ENCODE measurements around the gene A4GALT.
"Not testable (repeated sequence)": the region's sequence is repeated elsewhere in the genome, so short reads cannot be mapped to it uniquely, and the experiment has no call there.

A4GALT gene, protein sequence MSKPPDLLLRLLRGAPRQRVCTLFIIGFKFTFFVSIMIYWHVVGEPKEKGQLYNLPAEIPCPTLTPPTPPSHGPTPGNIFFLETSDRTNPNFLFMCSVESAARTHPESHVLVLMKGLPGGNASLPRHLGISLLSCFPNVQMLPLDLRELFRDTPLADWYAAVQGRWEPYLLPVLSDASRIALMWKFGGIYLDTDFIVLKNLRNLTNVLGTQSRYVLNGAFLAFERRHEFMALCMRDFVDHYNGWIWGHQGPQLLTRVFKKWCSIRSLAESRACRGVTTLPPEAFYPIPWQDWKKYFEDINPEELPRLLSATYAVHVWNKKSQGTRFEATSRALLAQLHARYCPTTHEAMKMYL

DNA sequence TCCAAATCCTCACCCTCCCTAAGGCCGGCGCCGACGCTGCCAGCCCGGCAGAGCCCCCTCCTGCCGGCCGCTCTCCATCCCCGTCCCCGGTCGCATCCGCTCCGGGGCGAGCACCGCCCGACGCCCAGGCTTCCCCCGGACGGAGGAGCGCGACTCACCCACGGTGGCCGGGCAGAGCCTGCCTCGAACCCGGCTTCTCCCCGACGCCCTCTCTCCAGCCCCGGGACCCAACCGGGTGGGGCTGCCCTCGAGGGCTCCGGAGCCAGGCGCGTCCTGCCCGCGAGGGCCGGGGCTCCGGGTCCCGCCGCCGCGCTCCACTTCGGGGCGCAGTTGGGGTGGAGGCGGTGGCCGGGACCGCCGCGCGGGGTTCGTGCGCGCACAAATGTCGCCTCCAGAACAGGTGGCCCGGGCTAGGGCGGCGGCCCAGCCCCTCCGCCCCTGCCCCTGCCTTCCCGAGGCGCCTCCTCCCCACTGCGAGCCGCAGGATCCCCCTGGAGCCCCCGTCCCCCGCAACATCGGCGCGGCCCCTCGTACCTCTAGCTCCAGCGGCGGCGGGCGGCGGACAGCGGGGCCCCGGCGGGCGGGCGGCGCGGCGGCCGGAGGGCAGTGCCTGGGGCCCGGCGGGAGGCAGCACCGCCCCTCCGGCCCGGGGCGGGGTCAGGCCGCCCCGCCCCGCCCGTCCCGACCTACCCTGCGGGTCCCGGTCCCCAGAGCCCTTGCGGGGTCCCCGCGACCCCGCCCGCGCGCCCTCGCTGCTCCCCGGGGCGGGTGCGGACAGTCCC, at the start of gene A4GALT:
TSS of gene A4GALT (minus strand) at position 608 of the 782 bp plus-strand sequence. CDS start 26,919 bp downstream, outside the sequence.
- peak; percentile 19 for DNase-seq

DNA sequence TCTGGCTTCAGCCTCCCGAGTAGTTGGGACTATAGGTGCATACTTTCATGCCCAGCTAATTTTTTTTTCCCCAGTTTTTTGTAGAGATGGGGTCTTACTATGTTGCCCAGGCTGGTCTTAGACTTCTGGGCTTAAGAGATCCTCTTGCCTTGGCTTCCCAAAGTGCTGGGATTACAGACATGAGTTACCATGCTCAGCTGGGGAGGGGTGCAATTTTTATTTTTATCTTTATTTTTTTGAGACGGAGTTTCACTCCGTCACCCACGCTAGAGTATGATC, 49.7 kb upstream of the A4GALT start:
- DNase-seq: no peak

DNA sequence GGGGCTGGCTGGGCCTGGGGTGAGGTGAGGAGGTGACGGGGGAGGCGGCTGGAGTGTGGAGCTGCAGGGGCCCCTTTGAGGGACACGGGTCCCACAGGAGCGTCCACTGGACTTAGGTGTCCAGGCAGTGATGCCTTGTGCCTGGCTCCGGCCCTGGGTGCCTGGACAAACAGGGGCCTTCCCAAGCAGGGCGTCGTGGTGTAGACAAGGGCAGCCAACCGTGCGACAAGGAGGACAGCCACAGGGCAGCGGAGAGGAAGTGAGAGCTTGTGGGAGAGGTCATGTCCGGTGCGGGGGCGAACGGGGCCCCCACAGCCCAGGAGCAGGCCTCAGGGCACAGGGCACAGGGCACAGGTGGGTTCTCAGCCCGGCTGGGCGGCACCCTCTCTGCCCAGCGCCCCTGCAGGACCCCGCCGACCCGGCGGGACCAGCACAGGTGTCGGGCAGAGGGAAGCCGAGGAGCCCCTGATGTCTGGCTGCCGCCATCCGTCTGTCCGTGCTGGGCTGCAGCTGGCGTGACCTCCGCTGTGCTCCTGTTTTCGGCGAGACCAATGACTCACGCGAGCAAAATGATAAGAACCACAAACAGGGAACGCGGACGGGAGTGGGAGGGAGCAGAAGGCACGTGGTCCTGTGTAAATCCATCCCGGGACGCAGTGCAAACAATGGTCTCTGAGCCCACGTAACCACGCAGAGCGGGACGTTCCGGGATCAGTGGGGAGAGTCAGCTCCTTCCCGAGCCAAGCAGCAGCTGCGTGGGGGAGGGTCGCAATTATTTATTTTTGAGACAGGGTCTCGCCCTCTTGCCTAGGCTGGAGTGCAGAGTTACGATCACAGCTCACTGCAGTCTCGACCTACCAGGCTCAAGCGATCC, 49.1 kb upstream of the A4GALT start:
- peak; percentile 85 for DNase-seq

DNA sequence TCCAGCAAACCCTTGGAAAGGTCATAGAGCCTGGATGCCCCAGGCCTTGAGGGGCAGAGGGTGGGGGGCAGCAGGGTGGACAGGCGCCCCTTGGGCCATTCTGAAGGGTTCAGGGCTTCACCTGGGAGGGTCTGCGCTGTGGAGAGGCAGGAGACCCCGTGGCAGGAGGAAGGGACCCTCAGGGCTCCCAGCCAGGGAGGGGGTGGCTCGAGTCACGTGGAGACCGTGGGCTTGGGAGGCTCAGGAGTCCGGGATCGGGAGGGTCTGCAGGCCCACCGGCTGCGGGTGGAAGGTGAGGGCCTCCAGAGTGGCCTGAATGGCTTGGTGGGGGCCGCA, 48.5 kb upstream of the A4GALT start:
- no peak for DNase-seq

DNA sequence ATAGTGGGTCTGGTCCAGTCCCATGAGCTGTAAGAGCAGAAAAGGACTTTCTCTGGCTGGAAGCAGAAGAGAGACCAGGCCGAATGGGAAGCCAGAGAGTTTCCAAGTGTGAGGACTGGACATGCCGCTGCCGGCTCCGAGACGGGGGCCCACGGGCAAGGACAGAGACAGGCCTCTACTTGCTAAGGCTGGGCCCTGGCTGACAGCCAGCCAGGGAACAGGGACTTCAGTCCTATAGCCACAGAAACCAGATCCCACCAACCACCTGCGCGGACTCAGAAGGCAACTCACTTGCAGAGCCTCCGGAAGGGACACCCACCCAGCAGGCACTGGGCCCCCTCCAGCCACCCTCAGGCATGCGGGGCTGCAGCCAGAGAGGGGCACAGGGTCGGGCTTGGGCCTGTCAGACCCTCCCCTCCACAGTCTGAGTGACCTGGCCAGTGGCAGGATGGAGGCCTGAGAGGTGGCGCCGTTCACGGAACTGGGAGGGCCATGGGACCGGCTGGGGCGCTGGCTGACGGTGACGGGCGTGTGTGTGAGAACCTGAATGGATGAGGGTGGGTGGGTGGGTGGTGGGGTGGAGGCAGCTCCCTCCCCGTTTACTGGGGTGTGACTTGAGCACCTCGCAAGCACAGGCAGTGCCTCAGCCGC, 47.8 kb upstream of the A4GALT start:
- DNase-seq: no peak

DNA sequence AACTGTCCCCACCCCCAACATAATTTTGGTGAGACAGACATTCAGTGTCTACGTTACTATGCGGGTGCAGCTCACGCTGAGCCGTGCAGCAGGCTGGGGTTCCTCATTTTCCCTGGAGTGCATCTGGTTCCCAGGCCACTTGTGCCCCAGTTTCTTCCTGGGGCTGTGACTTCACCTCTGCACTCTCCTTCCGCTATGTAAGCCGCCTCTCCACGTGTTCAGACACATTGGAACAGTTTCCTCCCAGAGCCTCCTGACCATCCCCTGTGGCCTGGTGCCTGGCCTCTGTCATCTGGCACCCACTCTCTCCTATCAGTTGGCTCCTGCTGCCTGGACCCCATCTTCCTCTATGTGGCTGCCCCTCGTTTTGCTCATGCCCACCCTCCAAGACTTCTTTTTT, 46.2 kb upstream of the A4GALT start:
- no peak for DNase-seq

DNA sequence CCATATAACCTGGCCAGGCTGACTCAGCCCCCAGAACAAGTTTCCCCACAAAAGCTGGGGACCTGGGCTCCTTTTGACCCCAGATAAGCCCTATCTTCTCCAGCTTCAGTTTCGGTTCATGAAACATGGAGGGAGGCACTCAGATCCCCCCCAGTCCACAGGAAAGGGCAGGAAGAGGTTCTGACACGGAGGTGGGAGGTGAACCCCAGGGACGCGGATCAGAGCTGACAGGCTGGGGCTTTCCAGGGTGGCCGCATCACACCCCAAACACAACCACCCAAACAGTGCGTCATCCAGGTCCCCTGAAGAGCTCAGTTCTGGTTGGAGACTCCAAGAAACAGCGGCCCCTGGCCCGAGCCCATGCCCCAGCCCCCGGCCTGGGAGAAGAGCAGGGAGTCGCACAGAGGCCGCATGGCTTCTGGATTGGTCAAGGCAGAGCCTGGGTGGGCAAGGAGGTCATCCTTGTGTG, 44.3 kb upstream of the A4GALT start:
- no peak for DNase-seq

DNA sequence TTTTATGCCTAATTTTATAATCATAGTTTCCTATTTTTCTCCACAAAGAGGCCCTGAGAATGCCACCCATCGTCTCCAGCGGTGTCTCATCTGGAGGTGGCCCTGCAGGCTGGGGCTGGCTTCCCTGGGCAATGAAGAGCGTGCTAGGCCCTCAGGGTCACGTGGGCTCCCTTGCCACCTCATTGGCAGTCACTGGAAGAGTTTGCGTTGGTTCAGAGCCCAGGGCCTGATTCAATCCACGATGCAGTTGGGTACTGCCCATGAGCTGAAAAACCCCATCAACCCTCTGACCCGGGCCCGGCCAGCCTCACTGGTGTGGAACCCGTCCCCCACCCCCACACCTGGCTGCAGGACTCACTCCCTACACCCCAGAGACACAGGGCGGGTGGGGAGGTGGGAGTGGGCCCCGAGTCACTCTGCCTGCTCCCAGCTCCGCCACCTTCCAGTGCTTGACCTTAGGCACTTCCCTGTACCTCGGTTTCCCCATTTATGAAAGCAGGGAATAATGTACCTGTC, 43.4 kb upstream of the A4GALT start:
- no peak for DNase-seq

DNA sequence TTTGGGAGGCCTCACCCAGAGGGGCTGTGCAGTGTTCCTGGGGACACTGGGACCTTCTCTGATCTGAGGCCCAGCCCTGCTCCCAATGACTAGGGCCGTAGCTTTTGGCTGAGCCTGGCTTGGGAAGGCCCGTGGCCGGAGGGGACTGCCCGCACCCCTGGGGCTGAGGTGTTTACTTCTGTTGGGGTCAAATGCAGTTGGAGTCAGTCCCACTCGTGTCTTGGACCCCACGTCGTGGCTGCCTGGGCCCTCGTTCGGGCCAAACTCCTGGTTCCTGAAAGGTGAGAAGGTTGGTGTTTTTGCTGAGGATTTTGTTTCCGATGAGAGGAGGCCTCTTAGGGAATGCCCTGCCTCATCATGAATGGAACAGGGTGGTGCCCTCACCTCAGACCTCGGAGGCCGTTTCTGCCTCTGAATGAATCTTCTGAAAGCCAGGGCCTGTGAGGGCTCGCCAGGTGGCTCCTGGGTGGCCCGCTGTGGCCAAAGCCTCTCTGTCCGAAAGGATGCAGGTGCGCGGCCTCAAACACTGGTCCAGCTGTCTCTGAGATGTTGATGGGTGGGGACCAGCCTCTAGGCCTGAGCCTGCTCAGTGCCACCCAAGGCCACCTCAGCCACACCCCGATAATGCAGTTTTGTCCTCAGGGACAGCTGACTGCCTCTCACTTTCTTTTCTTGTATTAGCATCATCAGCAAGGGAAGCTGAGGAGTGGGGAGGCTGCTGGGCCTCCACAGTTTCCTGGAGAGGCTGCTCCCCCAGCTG, 40.3 kb upstream of the A4GALT start:
- no peak for DNase-seq

DNA sequence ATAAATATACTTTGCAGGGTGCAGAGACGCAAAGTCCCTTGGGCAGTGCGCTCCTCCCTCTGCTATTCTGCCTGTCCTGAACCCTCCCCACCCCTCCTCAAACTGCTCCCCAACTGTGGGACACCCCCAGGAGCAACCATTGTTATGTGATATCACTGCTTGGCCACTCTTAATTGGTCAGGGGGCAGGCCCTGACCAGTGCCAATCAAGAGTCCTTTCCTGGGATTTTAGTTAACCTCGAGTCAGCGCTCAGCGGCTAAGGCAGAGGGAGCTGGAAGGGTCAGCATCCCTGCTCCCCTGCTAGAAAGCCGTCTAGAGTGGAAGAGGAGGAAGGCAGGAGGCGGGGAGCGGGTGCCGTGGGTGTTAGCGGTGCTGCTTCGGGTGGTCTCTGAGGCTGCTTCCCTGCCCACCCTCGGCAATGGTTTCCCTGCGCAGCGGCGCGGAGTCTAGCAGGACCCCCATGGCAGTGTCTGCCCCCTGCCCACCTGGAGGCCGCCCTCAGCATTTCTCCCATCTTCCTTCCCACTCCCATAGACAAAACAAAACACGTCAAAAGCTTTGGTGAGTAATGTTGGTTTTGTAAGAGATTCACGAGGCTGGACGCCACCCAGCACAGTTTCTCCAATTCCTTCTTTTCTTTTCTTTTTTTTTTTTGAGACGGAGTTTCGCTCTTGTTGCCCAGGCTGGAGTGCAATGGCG, 38.4 kb upstream of the A4GALT start:
- no peak for DNase-seq

DNA sequence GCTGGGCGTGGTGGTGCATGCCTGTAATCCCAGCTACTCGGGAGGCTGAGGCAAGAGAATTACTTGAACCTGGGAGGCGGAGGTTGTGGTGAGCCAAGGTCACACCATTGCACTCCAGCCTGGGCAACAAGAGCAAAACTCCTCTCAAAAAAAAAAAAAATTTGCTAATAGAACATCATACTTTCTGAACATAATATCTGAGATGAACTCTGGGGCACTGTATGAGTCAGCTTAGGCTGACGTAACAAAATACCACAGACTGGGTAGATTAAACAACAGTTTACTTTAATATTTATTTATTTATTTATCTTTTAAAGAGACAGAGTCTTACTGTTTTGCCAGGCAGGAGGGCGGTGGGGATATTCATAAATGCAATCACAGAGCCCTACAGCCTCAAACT, 34.9 kb upstream of the A4GALT start:
- peak; percentile 82 for DNase-seq

DNA sequence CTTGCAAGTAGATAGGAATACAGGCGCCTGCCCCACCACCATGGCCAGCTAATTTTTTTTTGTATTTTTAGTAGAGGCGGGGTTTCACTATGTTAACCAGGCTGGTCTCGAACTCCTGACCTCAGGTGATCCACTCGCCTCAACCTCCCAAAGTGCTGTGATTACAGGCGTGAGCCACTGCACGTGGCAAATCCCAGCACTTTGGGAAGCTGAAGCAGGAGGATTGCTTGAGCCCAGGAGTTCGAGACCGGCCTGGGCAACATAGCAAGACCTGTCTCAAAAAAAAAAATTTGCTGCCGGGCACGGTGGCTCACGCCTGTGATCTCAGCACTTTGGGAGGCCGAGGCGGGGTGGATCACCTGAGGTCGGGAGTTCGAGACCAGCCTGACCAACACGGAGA, 34.5 kb upstream of the A4GALT start:
- not testable (repeated sequence) for DNase-seq

DNA sequence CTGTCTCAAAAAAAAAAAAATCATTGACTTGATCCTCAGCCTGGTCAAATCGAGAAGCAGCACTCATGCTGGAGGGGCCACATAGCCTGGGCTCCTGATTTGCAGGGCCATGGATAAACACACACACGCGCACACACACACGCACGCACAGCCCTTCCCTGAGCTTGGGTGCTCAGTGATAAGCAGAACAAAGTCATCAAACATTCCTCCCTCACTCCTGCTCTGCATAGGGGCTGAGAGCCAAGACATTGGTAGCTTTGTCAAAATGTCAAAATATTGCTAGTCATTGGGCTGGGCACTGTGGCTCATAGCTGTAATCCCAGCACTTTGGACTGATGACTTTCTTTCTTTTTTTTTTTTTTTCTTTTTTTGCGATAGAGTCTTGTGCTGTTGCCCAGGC, 34.0 kb upstream of the A4GALT start:
- DNase-seq: no peak

DNA sequence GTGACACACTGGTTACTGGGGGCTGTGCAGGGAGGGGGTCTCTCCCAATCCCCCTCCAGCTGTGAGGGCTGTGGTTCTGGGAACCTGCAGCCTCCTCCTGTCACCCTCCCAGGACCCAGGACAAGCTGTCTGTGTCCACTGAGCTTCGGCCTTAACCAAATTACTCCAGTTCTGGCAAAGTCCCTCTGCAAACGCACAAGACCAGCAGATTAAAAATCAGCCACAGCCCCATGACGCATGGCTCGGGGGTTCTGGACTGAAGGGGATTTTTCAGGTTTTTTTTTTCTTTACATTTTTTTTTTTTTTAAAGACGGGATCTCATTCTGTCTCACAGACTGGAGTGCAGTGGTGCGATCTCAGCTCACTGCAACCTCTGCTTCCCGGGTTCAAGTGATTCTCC, 32.2 kb upstream of the A4GALT start:
- DNase-seq: no peak

DNA sequence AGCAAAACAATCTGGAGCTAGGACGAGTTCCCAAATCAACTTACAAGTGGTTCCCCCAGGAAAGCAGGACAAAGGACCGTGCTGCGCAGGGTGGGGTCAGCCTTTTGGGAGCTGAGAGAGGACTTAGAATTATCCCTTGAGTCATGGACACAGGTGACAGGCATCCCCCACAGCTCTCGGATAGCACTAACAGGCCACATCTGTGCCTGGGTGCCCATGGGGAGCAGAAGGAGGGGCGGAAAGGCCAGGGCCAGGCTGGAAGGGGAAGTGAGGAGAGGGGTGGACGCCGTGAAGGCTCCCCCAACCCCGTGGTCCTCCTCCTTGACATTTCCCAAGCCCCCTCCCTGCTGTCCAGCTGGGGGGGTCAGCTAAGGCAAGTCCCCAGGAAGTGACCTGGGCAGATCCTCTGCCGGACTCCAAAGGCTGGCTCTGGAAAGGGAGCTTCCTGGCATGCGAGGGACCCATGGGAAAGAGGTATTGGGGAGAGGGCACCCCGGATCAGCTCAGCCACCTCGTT, 31.6 kb upstream of the A4GALT start:
- no peak for DNase-seq

DNA sequence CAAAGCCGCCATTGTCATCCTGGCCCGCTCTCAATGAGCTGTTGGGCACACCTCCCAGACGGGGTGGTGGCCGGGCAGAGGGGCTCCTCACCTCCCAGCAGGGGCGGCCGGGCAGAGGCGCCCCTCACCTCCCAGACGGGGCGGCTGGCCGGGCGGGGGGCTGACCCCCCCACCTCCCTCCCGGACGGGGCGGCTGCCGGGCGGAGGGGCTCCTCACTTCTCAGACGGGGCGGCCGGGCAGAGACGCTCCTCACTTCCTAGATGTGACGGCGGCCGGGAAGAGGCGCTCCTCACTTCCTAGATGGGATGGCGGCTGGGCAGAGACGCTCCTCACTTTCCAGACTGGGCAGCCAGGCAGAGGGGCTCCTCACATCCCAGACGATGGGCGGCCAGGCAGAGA, 29.8 kb upstream of the A4GALT start:
- DNase-seq: not testable (repeated sequence)

DNA sequence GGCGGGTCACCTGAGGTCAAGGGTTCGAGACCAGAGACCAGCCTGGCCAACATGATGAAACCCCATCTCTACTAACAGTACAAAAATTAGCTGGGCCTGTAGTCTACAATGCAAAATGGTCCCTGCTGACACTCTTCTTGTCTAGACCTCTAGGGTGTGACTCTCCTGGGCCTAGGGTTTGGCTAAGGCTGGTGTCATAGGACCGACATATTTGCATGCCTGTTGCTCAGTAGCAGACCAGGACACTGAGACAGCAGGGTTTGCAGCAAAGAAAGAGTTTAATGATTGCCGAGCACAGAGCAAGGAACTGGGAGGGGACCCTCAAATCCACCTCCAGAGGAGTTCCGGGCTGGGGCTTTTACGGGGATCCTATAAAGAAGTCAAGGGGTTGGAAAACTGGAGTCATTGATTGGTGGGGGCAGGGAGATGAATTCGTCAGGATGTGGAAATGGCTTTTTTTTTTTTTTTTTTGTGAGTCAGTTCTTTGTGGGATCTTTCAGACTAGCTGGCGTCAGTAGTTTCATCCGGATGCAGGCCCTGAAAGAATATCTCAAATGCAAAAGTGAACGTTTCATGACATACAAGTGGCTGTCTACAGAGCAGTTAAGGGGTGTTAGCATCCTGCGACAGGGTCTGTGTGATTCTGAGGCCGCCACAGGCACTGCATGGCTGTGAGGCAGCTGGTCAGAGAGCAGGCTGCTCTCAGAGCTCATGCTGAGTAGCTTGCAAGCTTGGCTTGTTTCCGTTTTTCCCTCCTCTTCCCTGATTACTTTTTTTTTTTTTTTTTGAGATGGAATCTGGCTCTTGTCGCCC, 27.2 kb upstream of the A4GALT start:
- peak; percentile 76 for DNase-seq

DNA sequence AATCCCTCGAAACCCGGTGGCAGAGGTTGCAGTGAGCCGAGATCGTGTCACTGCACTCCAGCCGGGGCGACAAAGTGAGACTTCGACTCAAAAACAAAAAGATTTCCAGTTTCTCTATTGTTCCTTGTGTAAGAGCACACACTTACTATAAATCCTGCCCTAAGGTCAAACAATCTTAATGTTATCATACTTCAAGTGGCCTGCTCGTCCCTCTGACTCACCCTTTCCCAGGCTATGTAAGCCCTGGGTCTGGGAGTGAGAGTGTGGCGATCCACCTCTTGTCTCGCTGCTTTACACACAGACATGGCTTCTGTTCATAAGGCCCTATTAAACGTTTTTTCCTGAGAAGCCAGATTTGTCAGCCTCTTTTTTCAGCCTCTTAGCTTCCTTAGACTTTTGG, 24.4 kb upstream of the A4GALT start:
- peak; percentile 64 for DNase-seq

DNA sequence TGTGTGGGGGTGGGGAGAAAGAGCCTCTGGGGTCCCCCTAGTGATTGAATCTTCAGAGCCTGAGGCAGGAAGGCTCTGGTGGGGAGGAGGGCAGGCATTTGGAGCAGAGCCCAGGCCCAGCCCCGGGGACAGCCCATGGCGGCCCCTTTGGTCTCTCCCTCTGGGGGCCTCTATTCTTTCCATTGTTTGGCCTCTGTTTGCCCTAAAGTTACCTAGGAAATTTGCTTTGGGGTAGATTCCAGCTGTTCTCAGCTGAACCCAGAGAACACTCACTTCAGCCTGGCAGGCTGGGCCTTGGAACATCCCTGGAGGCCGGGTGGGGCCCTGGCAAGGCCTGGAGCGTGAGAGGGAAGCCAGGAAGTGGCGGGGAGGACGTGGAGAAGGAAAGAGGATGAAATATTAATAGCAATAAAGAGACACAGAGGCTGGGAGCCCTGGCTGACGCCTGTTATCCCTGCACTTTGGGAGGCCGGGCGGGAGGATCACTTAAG, 22.9 kb upstream of the A4GALT start:
- peak; percentile 21 for DNase-seq

DNA sequence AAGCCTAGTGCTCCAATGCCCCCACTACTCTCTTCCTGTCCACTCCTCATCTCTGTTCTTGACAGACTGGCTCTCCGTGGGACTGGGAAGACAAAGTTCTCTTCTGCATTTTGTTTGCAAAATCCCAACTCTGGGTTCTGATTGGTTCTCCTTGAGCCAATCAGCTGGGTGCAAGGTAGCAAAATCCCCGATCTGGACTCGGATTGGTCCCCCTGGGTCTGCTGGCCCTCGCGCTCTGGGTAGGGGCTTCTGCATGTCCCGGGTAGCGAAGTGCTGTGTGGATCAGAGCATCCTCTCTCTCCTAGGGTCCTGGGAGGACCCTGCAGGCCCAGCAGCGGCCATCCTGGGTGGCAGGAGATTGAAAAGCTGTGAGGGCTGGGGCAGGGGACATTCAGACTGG, 22.3 kb upstream of the A4GALT start:
- no peak for DNase-seq
